Neuron (in vitro differentiated cells): ENCODE measurements around the gene GTPBP3.
A peak's percentile ranks its signal among the peaks of the same experiment; 100 is the strongest.

Experiments
- H2AFZ ChIP-seq: one replicate; pipeline ENCODE4 v1.6.1; 2013; ENCODE audit warnings: low read depth, mild to moderate bottlenecking, inconsistent platforms, low read length, moderate library complexity
- H3K27me3 ChIP-seq: one replicate; pipeline ENCODE4 v1.6.1; 2013; ENCODE audit warnings: low read length; ENCODE audit not compliant: insufficient read depth
- H3K36me3 ChIP-seq: one replicate; pipeline ENCODE4 v1.6.1; 2013; ENCODE audit warnings: low read length; ENCODE audit not compliant: insufficient read depth
- H3K4me1 ChIP-seq: one replicate; pipeline ENCODE4 v1.6.1; 2013; ENCODE audit warnings: low read length; ENCODE audit not compliant: insufficient read depth
- H3K4me3 ChIP-seq: 2 replicates; pipeline ENCODE4 v1.5.1; 2013; ENCODE audit warnings: mild to moderate bottlenecking, low read length, moderate library complexity
- H3K9me3 ChIP-seq: one replicate; pipeline ENCODE4 v1.6.1; 2013; ENCODE audit warnings: low read length

Gene GTPBP3

GRCh38 chr19:17303940-17304267 lies 33.4 kb upstream of the GTPBP3 start:
- H3K36me3 ChIP-seq, result peaks cover 8% of the 10 kb centered on the region
- H3K27me3 ChIP-seq, result no peaks in the 10 kb centered on the region
- H2AFZ ChIP-seq, result no peak overlapping the region
- H3K4me1 ChIP-seq, result peaks cover 16% of the 10 kb centered on the region
- H3K9me3 ChIP-seq, result peaks cover 2% of the 10 kb centered on the region
- no peak overlapping the region for H3K4me3 ChIP-seq

GRCh38 chr19:17304386-17305215 lies 32.8 kb upstream of the GTPBP3 start:
- Histone ChIP-seq H3K4me1 (peaks cover 16% of the 10 kb centered on the region), H3K4me3 (no peak overlapping the region), H3K9me3 (peaks cover 2% of the 10 kb centered on the region), H2AFZ (no peak overlapping the region), H3K27me3 (no peaks in the 10 kb centered on the region), H3K36me3 (peaks cover 8% of the 10 kb centered on the region)

- Histone ChIP-seq H3K9me3 (peaks cover under 1% of the 10 kb centered on the region), H3K36me3 (peaks cover 6% of the 10 kb centered on the region), H3K4me3 (peak overlapping the region; percentile 80), H3K4me1 (peaks cover 18% of the 10 kb centered on the region), H3K27me3 (no peaks in the 10 kb centered on the region), H2AFZ (no peak overlapping the region)
These were observed 32.2 kb upstream of the GTPBP3 start for GRCh38 chr19:17305216-17305516.

GRCh38 chr19:17305517-17306284 lies 31.7 kb upstream of the GTPBP3 start, which contains the start of gene MRPL34:
MRPL34 (plus strand) TSS chr19:17305872; CDS start chr19:17305893, 21 bp downstream.
- H3K27me3 ChIP-seq, result no peaks in the 10 kb centered on the region
- H2AFZ ChIP-seq, result peak within 1 kb of the TSS; percentile 85
- no peaks in the 10 kb centered on the region for H3K9me3 ChIP-seq
- H3K36me3 ChIP-seq, result peaks cover 2% of the 10 kb centered on the region
- H3K4me3 ChIP-seq, result peak within 1 kb of the TSS; percentile 80
- H3K4me1 ChIP-seq, result peaks cover 23% of the 10 kb centered on the region

GRCh38 chr19:17306285-17306714 lies 31.1 kb upstream of the GTPBP3 start:
- no peaks in the 10 kb centered on the region for H3K27me3 ChIP-seq
- H3K4me3 ChIP-seq, result peak overlapping the region; percentile 80
- H3K36me3 ChIP-seq, result no peaks in the 10 kb centered on the region
- no peaks in the 10 kb centered on the region for H3K9me3 ChIP-seq
- H2AFZ ChIP-seq, result peak overlapping the region; percentile 85
- peaks cover 24% of the 10 kb centered on the region for H3K4me1 ChIP-seq

GRCh38 chr19:17307876-17308377 lies 29.4 kb upstream of the GTPBP3 start:
- H3K9me3 ChIP-seq, result no peaks in the 10 kb centered on the region
- peaks cover 26% of the 10 kb centered on the region for H3K4me1 ChIP-seq
- no peak overlapping the region for H3K4me3 ChIP-seq
- no peak overlapping the region for H2AFZ ChIP-seq
- no peaks in the 10 kb centered on the region for H3K27me3 ChIP-seq
- peaks cover 4% of the 10 kb centered on the region for H3K36me3 ChIP-seq

GRCh38 chr19:17309198-17309964 lies 28.0 kb upstream of the GTPBP3 start, which contains the start of gene DDA1:
DDA1 (plus strand) TSS chr19:17309563; CDS start chr19:17309655, 92 bp downstream.
- peak within 1 kb of the TSS; percentile 41 for H2AFZ ChIP-seq
- peak within 1 kb of the TSS; percentile 73 for H3K4me3 ChIP-seq
- peaks cover 21% of the 10 kb centered on the region for H3K4me1 ChIP-seq
- H3K9me3 ChIP-seq, result no peaks in the 10 kb centered on the region
- H3K27me3 ChIP-seq, result no peaks in the 10 kb centered on the region
- peaks cover 11% of the 10 kb centered on the region for H3K36me3 ChIP-seq

GRCh38 chr19:17309965-17310461 lies 27.3 kb upstream of the GTPBP3 start:
- Histone ChIP-seq H3K9me3 (no peaks in the 10 kb centered on the region), H3K27me3 (no peaks in the 10 kb centered on the region), H2AFZ (peak overlapping the region; percentile 41), H3K4me3 (peak overlapping the region; percentile 73), H3K36me3 (peaks cover 16% of the 10 kb centered on the region), H3K4me1 (peaks cover 21% of the 10 kb centered on the region)

- Histone ChIP-seq H3K4me3 (no peak overlapping the region), H2AFZ (no peak overlapping the region), H3K4me1 (peaks cover 15% of the 10 kb centered on the region), H3K9me3 (no peaks in the 10 kb centered on the region), H3K36me3 (peaks cover 24% of the 10 kb centered on the region), H3K27me3 (no peaks in the 10 kb centered on the region)
These were observed 25.7 kb upstream of the GTPBP3 start for GRCh38 chr19:17311455-17312188.

GRCh38 chr19:17312189-17313113 lies 24.9 kb upstream of the GTPBP3 start:
- no peaks in the 10 kb centered on the region for H3K27me3 ChIP-seq
- H2AFZ ChIP-seq, result no peak overlapping the region
- H3K4me3 ChIP-seq, result no peak overlapping the region
- peaks cover 12% of the 10 kb centered on the region for H3K4me1 ChIP-seq
- peaks cover 26% of the 10 kb centered on the region for H3K36me3 ChIP-seq
- H3K9me3 ChIP-seq, result no peaks in the 10 kb centered on the region

- Histone ChIP-seq H3K4me1 (peaks cover 12% of the 10 kb centered on the region), H3K9me3 (no peaks in the 10 kb centered on the region), H2AFZ (no peak overlapping the region), H3K36me3 (peaks cover 28% of the 10 kb centered on the region), H3K4me3 (no peak overlapping the region), H3K27me3 (no peaks in the 10 kb centered on the region)
These were observed 23.3 kb upstream of the GTPBP3 start for GRCh38 chr19:17314007-17314593.
